Measurements from ENCODE around the gene COLGALT1.
A peak's percentile ranks its signal among the peaks of the same experiment; 100 is the strongest.
"Not testable (repeated sequence)": the region's sequence is repeated elsewhere in the genome, so short reads cannot be mapped to it uniquely, and the experiment has no call there.

The COLGALT1 gene

DNA sequence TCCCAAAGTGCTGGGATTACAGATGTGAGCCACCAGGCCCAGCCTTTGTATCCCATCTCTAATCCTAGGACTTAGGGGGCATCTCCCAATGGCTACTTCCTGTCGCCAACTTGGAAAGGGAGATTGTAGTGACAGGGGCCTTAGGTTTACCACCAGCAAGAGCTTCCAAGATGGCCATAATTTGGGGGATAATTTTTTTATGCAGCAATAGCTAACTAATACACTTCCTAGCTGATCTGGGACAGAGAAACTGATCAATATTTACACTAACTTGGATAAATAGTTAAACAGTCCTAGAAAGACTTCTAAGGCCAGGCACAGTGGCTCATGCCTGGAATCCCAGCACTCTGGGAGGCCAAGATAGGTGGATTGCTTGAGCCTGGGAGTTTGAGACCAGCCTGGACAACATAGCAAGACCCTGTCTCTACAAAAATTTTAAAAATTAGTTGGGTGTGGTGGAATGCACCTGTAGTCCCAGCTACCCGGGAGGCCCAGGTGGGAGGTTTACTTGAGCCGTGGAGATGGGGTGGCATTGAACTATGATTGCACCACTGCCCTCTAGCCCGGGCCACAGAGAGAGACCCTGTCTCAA lies 5.3 kb upstream of the COLGALT1 start:
- H3K4me3 ChIP-seq, result no peak overlapping the region
- DNase-seq (ENCODE audit: low spot score), result no peak
- H3K27ac ChIP-seq, result no peak overlapping the region
- TF ChIP-seq CTCF (IDR thresholded peaks at IDR 0.05), result no peak

- H3K4me3 ChIP-seq; H3K27ac ChIP-seq; DNase-seq (ENCODE audit: low spot score): not testable (repeated sequence)
Observed at GRCh38 chr19:17552735-17553134, 2.7 kb upstream of the COLGALT1 start.

- DNase-seq (ENCODE audit: low spot score), result no peak
- no peak for TF ChIP-seq CTCF (IDR thresholded peaks at IDR 0.05)
- no peak overlapping the region for H3K4me3 ChIP-seq
- H3K27ac ChIP-seq, result peak overlapping the region in 1 of 2 donors; percentile 51
Observed at GRCh38 chr19:17553256-17553655, 2.2 kb upstream of the COLGALT1 start.

DNA sequence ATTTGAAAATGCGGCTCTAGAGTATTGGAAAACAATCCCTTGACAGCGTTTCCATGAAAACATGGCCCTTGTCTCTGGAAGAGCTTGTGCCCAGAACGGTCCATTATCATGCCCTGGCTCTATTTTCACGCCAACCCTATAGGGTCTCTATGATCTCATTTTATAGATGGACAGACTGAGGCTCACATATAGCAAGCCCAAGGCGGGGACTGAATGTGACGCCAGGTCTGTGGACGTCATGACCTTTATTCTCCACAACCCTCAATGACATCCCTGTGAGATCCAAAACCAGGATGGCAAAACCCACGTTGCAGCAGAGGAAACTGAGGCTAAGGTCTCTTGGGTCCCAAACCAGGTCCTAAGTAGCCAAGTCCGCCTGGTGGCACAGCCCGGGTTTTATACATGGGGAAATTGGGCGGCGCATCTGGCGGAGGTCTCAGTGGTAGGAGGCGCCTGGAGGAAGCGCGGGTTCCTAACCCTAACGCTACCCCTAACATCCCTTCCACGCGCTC lies 425 bp upstream of the COLGALT1 start:
- DNase-seq (ENCODE audit: low spot score), result no peak
- Histone ChIP-seq H3K4me3 (peak overlapping the region; percentile 96), H3K27ac (peak overlapping the region; percentile 22 to 89)
- TF ChIP-seq CTCF (IDR thresholded peaks at IDR 0.05), result no peak

- TF ChIP-seq CTCF (IDR thresholded peaks at IDR 0.05), result no peak
- Histone ChIP-seq H3K27ac (peak overlapping the region; percentile 22 to 89), H3K4me3 (peak overlapping the region; percentile 96)
- no peak for DNase-seq (ENCODE audit: low spot score)
Observed at GRCh38 chr19:17555929-17556813, 722 bp downstream of the COLGALT1 start.

DNA sequence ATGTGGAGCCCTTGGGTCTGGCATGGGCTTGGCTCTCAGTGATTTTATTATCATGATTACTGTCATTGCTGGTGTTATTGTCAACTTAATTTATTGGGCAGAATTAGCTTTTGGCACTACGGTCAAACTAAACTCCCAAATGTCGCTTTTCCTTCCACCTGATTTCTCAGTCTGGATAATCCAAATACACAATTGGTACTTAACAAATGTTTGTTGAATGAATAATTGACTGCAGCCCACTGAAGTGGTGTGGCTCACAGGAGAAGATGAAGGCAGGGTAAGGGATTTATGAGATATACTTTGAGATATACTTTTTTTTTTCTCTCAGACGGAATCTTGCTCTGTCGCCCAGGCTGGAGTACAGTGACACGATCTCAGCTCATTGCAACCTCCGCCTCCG lies 1.5 kb downstream of the COLGALT1 start:
- peak overlapping the region; percentile 1 for H3K4me3 ChIP-seq
- H3K27ac ChIP-seq, result peak overlapping the region in 1 of 2 donors; percentile 36

More for the DNA sequence above, 1.5 kb downstream of the COLGALT1 start:
- DNase-seq (ENCODE audit: low spot score), result no peak
- no peak for TF ChIP-seq CTCF (IDR thresholded peaks at IDR 0.05)
